ENCODE data around the gene PRPF4.
"Not testable (repeated sequence)": the region's sequence is repeated elsewhere in the genome, so short reads cannot be mapped to it uniquely, and the experiment has no call there.

Gene PRPF4

GRCh38 chr9:113278840-113279239 is 3.4 kb downstream of the PRPF4 start:
- in situ Hi-C loops (cut with HindIII; ENCODE audit: low pct_unique_long_range_greater_than_20kb, low sequenced_read_pairs): no loop called here
- DNase-seq (ENCODE audit: low read depth in 1 of 2, low spot score in 1 of 2): no peak
- no peak for TF ChIP-seq JUND (IDR thresholded peaks at IDR 0.05; ENCODE audit: low read depth)

GRCh38 chr9:113281356-113281755 is 5.9 kb downstream of the PRPF4 start:
- no peak for TF ChIP-seq JUND (IDR thresholded peaks at IDR 0.05; ENCODE audit: low read depth)
- DNase-seq (ENCODE audit: low read depth in 1 of 2, low spot score in 1 of 2): no peak
- in situ Hi-C loops (cut with HindIII; ENCODE audit: low pct_unique_long_range_greater_than_20kb, low sequenced_read_pairs): no loop called here

- in situ Hi-C loops (cut with HindIII; ENCODE audit: low pct_unique_long_range_greater_than_20kb, low sequenced_read_pairs): no loop called here
- no peak for TF ChIP-seq JUND (IDR thresholded peaks at IDR 0.05; ENCODE audit: low read depth)
- DNase-seq (ENCODE audit: low read depth in 1 of 2, low spot score in 1 of 2): no peak
Measured at GRCh38 chr9:113289091-113289490, 13.6 kb downstream of the PRPF4 start.

- no peak for TF ChIP-seq JUND (IDR thresholded peaks at IDR 0.05; ENCODE audit: low read depth)
- DNase-seq (ENCODE audit: low read depth in 1 of 2, low spot score in 1 of 2): no peak
- in situ Hi-C loops (cut with HindIII; ENCODE audit: low pct_unique_long_range_greater_than_20kb, low sequenced_read_pairs): no loop called here
Measured at GRCh38 chr9:113290052-113290607, 14.7 kb downstream of the PRPF4 start.

GRCh38 chr9:113293285-113293878 is 17.9 kb downstream of the PRPF4 start:
- no peak for DNase-seq (ENCODE audit: low read depth in 1 of 2, low spot score in 1 of 2)
- TF ChIP-seq JUND (IDR thresholded peaks at IDR 0.05; ENCODE audit: low read depth): no peak
- in situ Hi-C loops (cut with HindIII; ENCODE audit: low pct_unique_long_range_greater_than_20kb, low sequenced_read_pairs): no loop called here

- in situ Hi-C loops (cut with HindIII; ENCODE audit: low pct_unique_long_range_greater_than_20kb, low sequenced_read_pairs); DNase-seq (ENCODE audit: low read depth in 1 of 2, low spot score in 1 of 2): not testable (repeated sequence)
Measured at GRCh38 chr9:113296247-113296646, 20.8 kb downstream of the PRPF4 start.

- in situ Hi-C loops (cut with HindIII; ENCODE audit: low pct_unique_long_range_greater_than_20kb, low sequenced_read_pairs): no loop called here
- DNase-seq (ENCODE audit: low read depth in 1 of 2, low spot score in 1 of 2): no peak
- TF ChIP-seq JUND (IDR thresholded peaks at IDR 0.05; ENCODE audit: low read depth): no peak
Measured at GRCh38 chr9:113296796-113297558, 21.5 kb downstream of the PRPF4 start.

- no peak for TF ChIP-seq JUND (IDR thresholded peaks at IDR 0.05; ENCODE audit: low read depth)
- no peak for DNase-seq (ENCODE audit: low read depth in 1 of 2, low spot score in 1 of 2)
- in situ Hi-C loops (cut with HindIII; ENCODE audit: low pct_unique_long_range_greater_than_20kb, low sequenced_read_pairs): no loop called here
Measured at GRCh38 chr9:113298311-113298710, 22.9 kb downstream of the PRPF4 start.

GRCh38 chr9:113298924-113299770 is 23.7 kb downstream of the PRPF4 start:
- DNase-seq (ENCODE audit: low read depth in 1 of 2, low spot score in 1 of 2): no peak
- in situ Hi-C loops (cut with HindIII; ENCODE audit: low pct_unique_long_range_greater_than_20kb, low sequenced_read_pairs): no loop called here
- no peak for TF ChIP-seq JUND (IDR thresholded peaks at IDR 0.05; ENCODE audit: low read depth)

GRCh38 chr9:113299800-113300292 is 24.4 kb downstream of the PRPF4 start:
- in situ Hi-C loops (cut with HindIII; ENCODE audit: low pct_unique_long_range_greater_than_20kb, low sequenced_read_pairs): no loop called here
- no peak for TF ChIP-seq JUND (IDR thresholded peaks at IDR 0.05; ENCODE audit: low read depth)
- DNase-seq (ENCODE audit: low read depth in 1 of 2, low spot score in 1 of 2): peak; percentile 16 to 64

- in situ Hi-C loops (cut with HindIII; ENCODE audit: low pct_unique_long_range_greater_than_20kb, low sequenced_read_pairs): no loop called here
- TF ChIP-seq JUND (IDR thresholded peaks at IDR 0.05; ENCODE audit: low read depth): no peak
- DNase-seq (ENCODE audit: low read depth in 1 of 2, low spot score in 1 of 2): no peak
Measured at GRCh38 chr9:113301548-113301947, 26.1 kb downstream of the PRPF4 start.

- DNase-seq (ENCODE audit: low read depth in 1 of 2, low spot score in 1 of 2): no peak
- TF ChIP-seq JUND (IDR thresholded peaks at IDR 0.05; ENCODE audit: low read depth): no peak
- in situ Hi-C loops (cut with HindIII; ENCODE audit: low pct_unique_long_range_greater_than_20kb, low sequenced_read_pairs): no loop called here
Measured at GRCh38 chr9:113302792-113303418, 27.4 kb downstream of the PRPF4 start, which contains the start of gene RNF183. TSS of gene RNF183 (minus strand) at chr9:113303376. CDS start at chr9:113298184, 5,192 bp downstream.

Data from T47D (cell line).